ENCODE results near the gene SLC4A1AP.
A peak's percentile ranks its signal among the peaks of the same experiment; 100 is the strongest.

The SLC4A1AP gene

DNA sequence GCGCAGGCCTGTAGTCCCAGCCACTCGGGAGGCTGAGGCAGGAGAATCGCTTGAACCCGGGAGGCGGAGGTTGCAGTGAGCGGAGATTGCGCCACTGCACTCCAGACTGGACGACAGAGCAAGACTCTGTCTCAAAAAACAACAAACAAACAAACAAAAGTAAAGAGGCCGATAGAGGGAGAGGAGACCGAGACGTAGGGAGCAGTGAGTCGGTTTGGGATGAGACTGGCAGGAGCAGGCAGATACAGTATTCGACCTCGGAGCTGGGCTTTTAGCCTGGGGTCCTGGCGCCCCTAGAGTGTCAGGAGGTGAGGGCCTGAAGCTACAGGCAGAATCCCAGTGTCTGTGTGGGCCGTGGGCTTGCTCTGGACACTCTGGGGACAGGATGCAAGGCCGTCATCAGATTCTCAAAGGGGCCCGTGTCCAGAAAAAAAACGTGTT, 51.2 kb downstream of the SLC4A1AP start:
- TF ChIP-seq, protein P1, sequence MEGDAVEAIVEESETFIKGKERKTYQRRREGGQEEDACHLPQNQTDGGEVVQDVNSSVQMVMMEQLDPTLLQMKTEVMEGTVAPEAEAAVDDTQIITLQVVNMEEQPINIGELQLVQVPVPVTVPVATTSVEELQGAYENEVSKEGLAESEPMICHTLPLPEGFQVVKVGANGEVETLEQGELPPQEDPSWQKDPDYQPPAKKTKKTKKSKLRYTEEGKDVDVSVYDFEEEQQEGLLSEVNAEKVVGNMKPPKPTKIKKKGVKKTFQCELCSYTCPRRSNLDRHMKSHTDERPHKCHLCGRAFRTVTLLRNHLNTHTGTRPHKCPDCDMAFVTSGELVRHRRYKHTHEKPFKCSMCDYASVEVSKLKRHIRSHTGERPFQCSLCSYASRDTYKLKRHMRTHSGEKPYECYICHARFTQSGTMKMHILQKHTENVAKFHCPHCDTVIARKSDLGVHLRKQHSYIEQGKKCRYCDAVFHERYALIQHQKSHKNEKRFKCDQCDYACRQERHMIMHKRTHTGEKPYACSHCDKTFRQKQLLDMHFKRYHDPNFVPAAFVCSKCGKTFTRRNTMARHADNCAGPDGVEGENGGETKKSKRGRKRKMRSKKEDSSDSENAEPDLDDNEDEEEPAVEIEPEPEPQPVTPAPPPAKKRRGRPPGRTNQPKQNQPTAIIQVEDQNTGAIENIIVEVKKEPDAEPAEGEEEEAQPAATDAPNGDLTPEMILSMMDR (conservative IDR thresholded peaks at IDR 0.05; ENCODE audit: low read depth, low read length), result no peak
- DNase-seq (ENCODE audit: low read depth), result no peak
- H3K4me3 ChIP-seq (ENCODE audit: low read depth, low read length), result peak overlapping the region; percentile 50

DNA sequence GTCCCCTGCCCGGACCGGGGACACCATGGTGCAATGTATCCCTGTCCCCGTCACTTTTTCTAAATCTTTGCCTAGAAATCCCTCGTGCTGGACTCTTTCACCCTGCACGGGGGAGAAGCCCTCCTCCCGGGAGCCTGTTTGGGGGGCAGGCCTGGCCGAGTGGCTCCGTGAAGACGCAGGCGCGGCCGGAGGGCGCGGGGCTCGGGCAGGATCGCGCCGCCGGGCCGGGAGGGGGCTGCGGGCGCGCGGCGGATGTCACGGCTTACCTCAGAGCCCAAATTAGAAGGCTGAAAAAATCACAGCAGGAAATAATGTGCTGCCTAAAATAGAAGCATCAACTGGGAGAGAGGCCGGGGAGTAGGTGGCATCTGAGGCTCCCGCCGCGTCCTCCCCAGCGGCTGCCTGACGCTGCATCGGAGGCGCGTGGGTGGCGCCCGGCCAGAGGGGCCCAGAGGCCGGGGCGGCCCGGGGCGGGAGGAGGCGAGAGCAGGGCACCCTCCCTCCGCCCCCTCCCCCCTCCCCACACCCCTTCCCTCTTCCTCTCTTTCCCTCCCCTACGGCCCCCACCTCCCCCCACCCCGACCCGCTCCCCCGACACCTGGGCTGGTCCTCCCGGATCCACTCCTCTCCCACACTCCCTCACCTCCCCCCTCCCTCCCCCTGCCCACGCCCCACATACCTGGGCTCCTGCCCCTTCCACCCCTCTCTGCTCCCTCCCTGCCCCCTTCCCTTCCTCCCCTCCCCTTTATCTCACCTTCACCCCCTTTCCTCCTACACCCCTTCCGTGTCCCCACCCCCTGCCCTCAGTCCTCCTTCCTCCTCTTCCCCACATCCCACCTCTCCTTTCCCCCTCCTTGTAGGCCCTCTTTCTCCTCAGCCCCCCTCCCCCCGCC, 51.9 kb downstream of the SLC4A1AP start:
- H3K4me3 ChIP-seq (ENCODE audit: low read depth, low read length), result peak overlapping the region; percentile 50
- DNase-seq (ENCODE audit: low read depth), result peak; percentile 68
- TF ChIP-seq, protein P1 (conservative IDR thresholded peaks at IDR 0.05; ENCODE audit: low read depth, low read length), result no peak

DNA sequence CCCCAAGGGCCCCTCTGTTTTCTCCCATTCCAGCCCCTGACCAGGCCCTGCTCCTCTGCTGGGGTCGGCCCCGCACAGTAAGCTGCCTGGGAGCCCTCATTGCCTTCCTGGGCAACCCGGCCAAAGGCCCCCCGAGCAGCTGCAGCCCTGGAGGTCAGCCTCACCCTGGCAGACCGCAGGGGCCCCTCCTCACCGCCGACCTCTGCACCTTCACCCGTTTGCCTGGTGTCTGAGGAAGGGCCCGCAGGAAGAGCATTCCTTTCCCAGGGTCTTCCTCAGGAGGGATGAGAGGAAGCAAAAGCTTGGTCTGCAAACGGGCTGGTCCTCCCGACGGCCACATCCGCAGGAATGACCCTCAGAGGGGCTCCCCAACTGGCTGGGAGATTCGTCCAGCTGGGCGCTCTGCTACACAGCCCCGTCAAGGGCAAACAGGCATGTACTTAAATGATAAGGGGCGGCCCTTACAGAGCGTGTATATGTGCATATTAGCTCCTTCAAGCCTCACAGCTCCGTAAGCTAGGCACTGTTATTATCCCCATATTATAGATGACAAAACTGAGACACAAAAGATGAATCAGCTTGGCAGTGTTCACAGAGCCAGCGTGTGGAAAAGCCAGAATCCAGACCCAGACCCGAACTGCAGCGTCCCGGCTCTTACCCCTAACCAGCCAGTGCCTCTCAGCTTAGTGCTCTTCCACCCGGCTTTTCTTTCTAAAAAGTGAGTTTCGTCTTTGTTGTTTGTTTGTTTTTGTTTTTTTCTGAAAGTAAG, 52.8 kb downstream of the SLC4A1AP start:
- H3K4me3 ChIP-seq (ENCODE audit: low read depth, low read length), result no peak overlapping the region
- TF ChIP-seq, protein P1 (conservative IDR thresholded peaks at IDR 0.05; ENCODE audit: low read depth, low read length), result no peak
- DNase-seq (ENCODE audit: low read depth), result no peak

DNA sequence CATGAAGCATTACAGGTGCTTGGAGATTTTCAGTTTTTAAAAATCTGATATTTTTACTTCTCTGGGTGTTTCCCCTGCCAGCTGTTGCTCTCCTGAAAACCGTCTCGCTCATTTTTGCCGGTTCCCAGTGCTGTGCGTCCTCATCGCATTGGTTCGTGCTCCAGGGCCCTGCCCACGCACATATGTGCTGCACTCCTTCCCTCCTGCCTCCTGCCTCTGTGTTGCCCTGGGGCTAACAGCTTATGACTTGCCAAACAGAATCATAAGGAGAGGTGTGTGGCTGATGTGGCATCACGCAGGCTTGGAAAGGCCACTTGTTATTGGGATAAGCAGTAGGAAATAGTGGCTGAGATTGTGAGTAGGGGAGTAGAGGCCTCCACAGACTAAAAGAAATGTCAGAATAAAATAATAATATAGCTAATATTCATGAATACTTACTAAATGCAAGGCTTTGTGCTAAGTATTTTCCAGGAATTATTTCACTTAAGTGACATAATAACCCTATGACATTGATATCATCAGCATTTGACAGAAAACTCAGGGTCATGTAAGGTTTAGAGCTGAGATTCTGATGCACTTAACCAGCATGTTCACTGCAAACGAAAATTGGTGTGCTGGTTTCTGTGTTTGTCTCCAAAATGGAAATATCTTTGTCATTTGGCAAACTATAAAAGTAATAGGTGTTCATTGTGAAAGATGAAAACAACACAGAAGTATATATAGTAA, 53.5 kb downstream of the SLC4A1AP start:
- no peak overlapping the region for H3K4me3 ChIP-seq (ENCODE audit: low read depth, low read length)
- TF ChIP-seq, protein P1 (conservative IDR thresholded peaks at IDR 0.05; ENCODE audit: low read depth, low read length), result no peak
- DNase-seq (ENCODE audit: low read depth), result no peak

DNA sequence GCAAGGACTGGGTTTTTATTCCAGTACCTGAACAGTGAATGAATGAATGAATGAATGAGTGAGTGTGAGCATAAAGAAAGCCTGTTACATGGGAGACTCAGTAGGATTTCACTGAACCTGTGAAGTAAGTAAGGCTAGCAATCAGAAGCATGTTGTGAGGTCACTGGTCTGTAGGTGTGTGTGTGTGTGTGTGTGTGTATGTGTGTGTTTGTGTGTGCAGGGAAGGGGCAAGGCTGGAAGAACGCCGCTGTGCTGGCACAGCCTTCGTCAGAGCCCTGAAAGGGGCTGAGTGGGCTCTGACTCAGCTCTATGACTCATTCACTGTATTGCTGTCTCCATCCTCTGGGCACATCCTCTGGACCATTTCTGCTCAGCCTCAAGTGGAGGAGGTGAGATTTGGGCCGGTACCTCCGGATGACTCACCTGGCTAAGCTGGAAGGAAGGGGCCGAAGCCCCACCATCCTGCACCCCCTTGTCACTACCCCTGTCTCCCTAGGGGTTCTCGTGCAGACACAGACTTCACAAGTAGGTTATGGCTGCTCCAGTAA, 56.4 kb downstream of the SLC4A1AP start:
- TF ChIP-seq, protein P1 (conservative IDR thresholded peaks at IDR 0.05; ENCODE audit: low read depth, low read length), result no peak
- DNase-seq (ENCODE audit: low read depth), result peak; percentile 90
- H3K4me3 ChIP-seq (ENCODE audit: low read depth, low read length), result no peak overlapping the region

DNA sequence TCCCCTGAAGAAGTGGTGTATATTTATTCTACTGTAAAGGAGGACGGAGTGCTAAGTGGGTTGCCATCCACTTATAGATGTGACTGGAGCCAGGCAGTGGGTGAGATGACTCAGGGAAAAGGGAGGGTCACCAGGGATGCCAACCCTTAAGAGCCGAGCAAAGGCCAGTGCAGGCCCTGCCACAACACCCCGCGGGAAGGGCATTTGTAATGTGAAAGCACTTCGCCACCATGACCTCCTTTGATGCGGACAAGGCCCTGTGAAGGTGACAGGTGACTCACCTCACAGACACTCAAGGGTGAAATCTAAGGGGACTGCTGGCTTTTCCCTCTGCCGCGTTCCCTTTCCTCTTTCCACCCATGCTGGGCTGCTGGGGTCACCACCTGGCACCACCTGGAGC, 57.6 kb downstream of the SLC4A1AP start:
- TF ChIP-seq, protein P1 (conservative IDR thresholded peaks at IDR 0.05; ENCODE audit: low read depth, low read length), result no peak
- no peak for DNase-seq (ENCODE audit: low read depth)
- H3K4me3 ChIP-seq (ENCODE audit: low read depth, low read length), result no peak overlapping the region

Data from choroid plexus epithelial cell (primary cell).